HG02798 (cell line): Measurements from ENCODE around the gene SKIL.

Source experiments
- ATAC-seq: cut with Tn5 transposase; IDR thresholded peaks from one replicate; pipeline ENCODE4 v1.9.1; 2021; ENCODE audit warnings: mild to moderate bottlenecking; ENCODE audit not compliant: unreplicated experiment, poor library complexity

The SKIL gene

GRCh38 chr3:170350515-170351413 is 6.8 kb upstream of the SKIL start:
- peak; percentile 61 for ATAC-seq

- no peak for ATAC-seq
These were observed 4.6 kb upstream of the SKIL start for GRCh38 chr3:170352936-170353335.

DNA sequence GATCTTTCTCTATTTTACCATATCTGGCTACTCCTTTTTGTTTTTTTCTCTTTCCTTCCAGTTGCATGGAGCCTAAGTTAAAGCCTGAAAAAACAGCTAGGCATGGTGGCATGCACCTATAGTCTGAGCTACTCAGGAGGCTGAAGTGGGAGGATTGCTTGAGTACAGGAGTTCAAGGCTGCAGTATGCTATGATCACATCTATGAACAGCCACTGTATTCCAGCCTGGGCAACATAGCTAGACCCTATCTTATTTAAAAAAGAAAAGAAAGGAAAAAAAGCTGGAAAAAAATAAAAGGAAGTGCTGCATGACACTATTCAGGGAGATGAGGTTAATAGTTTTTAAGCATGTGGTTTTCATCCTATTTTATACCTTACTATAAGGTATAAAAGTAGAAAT is 4.0 kb upstream of the SKIL start:
- no peak for ATAC-seq

GRCh38 chr3:170354760-170355159 is 2.8 kb upstream of the SKIL start:
- ATAC-seq, result no peak

DNA sequence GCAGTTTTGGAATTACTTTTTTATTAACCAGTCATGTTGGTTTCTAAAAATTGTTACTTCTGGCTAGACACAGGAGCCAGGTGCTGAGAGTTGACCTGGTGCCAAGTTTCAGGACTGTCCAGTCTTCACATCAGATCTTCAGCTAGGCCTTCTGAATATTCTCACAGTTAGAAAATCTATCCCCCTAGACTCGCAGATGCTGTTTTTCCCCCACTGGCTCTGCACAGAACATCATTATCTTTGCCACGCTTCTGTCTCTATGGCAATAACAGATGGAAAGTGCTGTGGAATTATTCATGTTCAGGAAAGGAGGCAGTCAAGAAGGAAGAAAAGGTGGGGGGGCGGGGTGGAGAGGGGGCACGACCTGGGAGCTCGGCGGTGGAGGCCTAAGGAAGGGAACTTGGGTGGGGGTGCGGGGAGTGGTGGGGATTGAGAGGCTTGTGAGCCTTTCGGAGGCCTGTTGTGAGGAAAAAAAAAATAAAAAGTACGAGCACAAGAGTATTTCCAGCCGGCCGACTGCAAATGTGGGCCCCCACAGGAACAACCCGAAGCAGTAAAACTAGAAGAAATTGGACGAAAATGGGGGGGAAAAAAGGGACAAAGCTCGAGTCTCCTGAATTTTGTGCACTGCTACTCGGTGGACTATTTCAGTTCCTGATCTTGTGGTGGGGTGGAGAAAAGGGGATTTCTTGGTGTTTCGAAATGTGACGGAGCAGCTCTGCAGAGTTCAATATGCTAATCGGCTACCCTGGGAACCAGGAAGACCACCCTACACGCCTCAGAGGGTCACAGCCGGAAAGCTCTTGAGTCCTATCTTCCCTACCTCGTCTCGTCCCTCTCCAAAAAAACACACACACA is 1.5 kb upstream of the SKIL start:
- peak; percentile 11 for ATAC-seq

DNA sequence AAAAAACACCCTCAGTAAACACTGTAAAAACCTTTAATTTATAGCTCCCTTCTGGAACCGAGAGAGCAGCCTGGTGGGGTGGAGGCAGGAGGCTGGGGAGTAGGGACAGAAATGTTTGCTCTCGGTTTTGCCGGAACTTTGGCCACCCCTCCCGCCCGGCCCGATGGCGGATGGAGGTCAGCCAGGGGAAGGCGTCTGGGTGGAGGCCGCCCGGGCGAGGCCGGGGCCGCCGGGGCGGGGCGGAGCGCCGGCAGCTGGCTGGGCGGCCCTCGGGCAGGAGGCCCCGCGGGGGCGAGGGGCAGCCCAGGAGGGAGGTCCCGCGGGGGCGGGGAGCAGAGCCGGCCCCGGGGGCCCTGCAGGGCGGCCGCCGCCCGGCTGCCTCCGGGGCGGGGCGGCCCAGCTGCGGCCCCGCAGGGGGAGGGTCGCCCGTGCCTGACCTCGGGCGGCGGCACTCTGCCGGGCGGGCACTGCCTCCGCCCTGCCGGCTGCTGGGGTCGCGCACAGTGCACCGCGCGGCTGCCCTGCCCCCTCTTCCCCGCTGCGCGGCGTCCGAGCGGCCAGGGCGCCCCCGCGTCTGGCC is 829 bp upstream of the SKIL start:
- ATAC-seq, result peak; percentile 56

GRCh38 chr3:170358042-170359010 is 811 bp downstream of the SKIL start:
- peak; percentile 9 for ATAC-seq

- ATAC-seq, result no peak
These were observed 1.7 kb downstream of the SKIL start for GRCh38 chr3:170359178-170359704.

- no peak for ATAC-seq
These were observed 3.0 kb downstream of the SKIL start for GRCh38 chr3:170360466-170360865.

DNA sequence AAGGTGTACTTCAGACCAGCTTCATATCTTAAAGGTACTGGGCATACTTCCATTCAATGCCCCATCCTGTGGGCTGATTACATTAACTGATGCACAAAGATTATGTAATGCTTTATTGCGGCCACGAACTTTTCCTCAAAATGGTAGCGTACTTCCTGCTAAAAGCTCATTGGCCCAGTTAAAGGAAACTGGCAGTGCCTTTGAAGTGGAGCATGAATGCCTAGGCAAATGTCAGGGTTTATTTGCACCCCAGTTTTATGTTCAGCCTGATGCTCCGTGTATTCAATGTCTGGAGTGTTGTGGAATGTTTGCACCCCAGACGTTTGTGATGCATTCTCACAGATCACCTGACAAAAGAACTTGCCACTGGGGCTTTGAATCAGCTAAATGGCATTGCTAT is 3.4 kb downstream of the SKIL start:
- ATAC-seq, result no peak

GRCh38 chr3:170361711-170362110 is 4.2 kb downstream of the SKIL start:
- ATAC-seq, result no peak

DNA sequence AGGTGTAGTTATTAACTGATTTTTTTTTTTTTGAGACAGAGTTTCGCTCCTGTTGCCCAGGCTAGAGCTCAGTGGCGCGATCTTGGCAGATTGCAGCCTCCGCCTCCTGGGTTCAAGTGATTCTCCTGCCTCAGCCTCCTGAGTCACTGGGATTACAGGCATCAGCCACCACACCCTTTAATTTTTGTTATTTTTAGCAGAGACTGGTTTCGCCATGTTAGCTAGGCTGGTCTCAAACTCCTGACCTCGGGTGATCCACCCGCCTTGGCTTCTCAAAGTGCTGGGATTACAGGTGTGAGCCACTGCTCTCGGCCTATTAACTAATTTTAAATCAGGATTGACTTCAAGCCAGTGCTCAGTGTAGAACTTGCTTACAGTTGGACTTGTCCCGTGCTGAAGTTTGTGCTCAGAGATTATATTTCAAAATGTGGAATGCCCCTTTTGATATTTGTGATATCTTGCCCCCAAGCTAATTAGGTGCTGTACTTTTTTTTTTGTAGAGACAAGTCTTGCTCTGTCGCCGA is 6.0 kb downstream of the SKIL start:
- ATAC-seq, result no peak

- no peak for ATAC-seq
These were observed 7.5 kb downstream of the SKIL start for GRCh38 chr3:170364965-170365364.

DNA sequence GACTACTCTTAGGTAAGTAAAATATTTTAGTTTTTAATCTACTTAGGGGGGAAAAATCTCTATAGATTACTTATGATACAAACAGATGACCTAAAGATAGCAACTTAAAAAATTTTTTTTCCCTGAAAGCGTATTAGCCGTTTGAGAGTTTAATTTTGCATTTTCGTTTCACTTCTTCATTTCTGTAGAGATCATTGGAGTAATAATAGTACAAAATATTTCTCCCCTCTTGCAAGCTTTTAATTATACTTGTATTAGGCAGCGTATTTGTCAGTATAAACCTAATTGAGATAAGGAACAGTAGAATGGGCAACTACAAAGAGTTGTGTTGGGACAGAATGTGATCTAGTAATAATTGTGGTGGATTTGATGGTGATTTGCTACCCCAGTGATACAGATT is 10.3 kb downstream of the SKIL start:
- peak; percentile 42 for ATAC-seq

GRCh38 chr3:170368921-170369320 is 11.4 kb downstream of the SKIL start:
- ATAC-seq, result no peak

- no peak for ATAC-seq
These were observed 14.8 kb downstream of the SKIL start for GRCh38 chr3:170372190-170372879.

- ATAC-seq, result no peak
These were observed 26.1 kb downstream of the SKIL start for GRCh38 chr3:170383567-170383966.

- no peak for ATAC-seq
These were observed 29.0 kb downstream of the SKIL start for GRCh38 chr3:170386468-170386867.

DNA sequence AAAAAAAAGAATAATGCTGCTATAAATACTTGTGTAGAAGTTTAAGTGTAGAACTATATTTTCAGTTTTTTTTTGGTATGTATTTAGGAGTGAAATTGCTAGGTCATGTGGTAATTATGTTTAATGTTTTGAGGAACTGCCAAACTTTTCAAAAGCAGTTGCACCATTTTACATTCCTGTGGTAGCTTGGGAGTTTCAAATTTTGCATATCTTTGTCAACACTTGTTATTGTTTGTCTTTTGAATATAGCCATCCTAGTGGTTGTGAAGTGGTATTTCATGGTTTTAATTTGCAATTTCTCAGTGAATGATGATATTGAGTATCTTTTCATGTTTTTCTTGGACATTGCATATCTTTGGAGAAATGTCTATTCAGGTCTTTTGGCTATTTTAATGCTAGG is 30.4 kb downstream of the SKIL start:
- no peak for ATAC-seq
